GM18868 (cell line): ENCODE data around the gene ADGRD1.
"Not testable (repeated sequence)": the region's sequence is repeated elsewhere in the genome, so short reads cannot be mapped to it uniquely, and the experiment has no call there.

Experiments used
- ATAC-seq: cut with Tn5 transposase; IDR thresholded peaks from one replicate; pipeline ENCODE4 v1.9.1; 2021; ENCODE audit warnings: mild to moderate bottlenecking, moderate library complexity; ENCODE audit not compliant: unreplicated experiment

The ADGRD1 gene

DNA sequence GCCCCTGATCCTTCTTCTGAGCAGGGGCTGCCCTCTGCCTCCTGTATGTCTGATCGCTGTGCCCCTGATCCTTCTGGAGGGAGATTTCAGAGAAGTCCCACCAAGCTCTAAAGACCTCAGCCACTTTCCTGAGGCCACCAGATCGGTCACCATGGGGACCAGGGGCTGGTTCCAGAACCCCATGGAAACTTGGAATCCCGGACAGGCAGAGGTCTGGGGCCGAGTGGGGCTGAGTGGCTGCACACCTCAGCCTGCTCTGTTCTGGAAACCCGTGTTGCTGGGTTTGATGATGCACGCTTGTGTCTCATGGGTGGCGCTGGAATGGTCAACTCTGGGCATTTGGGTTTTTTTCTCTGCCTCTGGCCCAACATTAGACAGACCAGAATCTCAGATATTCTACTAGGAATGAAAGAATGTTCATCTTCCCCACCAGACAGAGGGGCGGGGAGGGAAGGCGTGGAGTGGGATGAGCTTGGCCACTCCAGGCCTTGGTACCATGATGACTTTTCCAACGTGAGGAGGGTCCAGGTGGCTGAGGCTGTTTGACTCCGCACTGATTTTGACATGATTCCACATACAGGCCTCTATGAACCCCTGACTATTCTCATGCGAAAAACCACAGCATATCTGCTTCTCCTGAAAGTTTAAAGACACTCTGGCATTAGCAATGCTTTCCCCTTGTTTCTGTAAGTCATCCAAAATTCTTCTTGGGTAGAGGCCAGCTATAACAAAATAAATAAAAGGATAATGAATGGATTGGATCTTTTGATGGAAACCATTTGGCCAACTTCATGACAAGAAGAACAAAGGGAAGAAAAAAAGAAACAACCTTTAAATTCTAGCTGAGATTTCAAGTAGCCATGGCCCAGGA lies 114.5 kb downstream of the ADGRD1 start:
- ATAC-seq: no peak

DNA sequence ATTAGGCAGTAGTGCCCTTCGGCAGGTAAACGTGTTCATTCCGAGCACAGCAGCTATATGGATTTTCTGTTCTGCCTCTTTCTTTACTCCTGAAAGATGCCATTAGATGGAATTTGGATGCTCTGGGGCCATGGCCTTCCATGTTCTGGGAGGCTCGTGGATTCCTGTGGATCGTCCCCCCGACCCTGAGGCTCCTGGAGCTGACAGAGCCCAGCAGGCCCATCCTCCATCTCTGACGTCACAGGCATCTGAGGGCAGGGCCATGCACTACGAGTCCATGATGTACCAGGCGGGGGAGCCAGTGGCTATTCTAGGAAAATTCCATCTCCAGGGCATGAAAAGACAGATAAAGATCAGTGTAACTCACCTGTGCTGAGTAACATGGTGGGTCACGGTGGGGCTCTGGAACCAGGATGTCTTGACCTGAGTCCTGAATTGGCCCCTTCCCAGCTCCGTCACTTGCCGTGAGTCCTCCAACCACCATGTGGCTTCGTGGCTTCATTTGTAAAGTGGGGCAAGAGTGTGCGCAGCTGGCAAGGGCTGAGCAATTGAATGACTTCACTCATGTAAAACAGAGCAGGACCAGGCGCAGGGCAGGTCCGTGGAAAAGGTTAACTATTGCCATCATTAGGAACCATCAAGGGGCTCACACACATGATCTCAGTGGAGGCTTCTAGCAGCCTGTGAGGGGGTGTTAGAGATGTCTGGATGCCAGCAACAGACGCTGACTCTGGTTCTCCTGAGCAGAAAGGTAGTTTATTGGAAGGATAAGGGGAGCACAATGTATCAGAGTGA lies 115.4 kb downstream of the ADGRD1 start:
- not testable (repeated sequence) for ATAC-seq

DNA sequence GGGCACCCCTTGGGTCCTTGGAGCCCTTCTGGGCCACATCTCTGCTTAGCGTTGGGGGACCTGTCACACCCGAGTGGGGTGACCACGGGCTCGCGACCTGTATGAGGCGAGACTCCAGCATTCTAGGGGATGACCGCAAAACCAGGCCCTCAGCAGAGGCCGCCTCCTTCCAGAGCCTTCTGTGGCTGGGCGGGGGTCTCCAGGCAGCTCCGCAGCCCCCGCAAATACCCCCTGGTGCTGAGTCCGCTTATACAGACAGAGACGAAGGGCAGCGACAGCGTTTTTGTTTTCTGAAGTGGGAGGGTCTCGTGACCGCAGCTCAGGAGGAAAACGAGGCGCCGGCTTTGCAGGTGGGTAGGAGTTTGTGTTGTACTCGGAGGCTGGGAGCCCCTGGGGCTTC lies 116.4 kb downstream of the ADGRD1 start:
- ATAC-seq: not testable (repeated sequence)

DNA sequence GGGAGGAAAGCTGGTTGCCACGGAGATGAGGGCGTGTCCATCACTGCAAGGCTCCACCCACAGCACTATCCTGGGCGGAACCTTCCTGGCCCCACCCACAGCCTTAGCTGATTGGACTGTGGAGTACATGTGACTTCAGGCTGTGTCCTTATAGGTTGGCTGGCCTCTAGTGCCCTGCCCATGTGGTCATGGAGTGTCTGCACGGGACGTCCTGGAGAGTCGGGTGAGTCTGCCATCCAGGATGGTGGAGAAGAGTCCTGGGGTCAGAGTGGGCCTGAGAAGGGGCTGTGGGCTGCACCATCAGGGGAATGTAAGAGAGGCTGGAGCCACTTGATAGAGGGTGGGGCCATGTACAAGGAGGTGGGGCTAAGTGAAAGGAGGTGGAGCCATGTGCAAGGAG lies 117.0 kb downstream of the ADGRD1 start:
- ATAC-seq: not testable (repeated sequence)

DNA sequence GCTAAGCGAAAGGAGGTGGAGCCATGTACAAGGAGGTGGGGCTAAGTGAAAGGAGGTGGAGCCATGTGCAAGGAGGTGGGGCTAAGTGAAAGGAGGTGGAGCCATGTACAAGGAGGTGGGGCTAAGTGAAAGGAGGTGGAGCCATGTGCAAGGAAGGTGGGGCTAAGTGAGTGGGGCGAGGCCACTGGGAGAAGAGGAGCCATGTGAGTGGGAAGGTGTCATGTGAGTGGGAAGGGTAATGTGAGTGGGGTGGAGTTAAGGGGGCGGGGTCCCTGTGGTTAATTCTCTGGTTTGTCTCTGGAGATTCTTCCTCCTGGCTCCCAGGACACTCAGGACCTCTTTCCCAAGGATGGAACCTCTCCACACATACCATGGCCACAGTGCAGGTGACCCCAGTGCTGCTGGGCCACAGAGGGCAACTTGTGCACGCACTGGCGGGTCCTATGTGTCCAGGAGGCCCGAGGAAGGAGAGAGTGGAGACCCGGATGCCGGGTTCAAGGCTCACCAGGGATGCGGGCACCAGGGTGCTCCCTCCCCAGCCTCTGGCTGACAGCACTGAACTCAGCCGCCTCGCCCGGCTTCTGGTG lies 117.6 kb downstream of the ADGRD1 start:
- ATAC-seq: not testable (repeated sequence)

DNA sequence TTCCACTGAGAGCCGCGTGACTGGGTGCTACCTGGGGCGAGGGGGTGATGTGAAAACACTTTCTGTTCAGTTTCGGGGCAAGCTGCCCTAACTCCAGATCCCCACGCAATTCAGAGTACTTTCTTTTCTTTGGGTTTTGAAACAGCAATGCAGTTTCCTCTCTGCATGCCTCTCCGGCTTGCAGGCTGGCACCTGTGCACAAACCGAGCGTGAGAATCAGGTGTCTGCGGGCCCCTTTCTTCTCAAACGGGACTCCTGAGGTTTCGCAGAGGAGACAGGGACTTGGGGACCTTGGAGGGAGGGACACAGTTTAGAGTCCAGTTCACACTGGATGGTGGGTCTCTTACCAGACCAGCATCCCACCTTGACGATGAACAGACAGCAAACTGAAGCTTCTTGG lies 118.2 kb downstream of the ADGRD1 start:
- not testable (repeated sequence) for ATAC-seq

DNA sequence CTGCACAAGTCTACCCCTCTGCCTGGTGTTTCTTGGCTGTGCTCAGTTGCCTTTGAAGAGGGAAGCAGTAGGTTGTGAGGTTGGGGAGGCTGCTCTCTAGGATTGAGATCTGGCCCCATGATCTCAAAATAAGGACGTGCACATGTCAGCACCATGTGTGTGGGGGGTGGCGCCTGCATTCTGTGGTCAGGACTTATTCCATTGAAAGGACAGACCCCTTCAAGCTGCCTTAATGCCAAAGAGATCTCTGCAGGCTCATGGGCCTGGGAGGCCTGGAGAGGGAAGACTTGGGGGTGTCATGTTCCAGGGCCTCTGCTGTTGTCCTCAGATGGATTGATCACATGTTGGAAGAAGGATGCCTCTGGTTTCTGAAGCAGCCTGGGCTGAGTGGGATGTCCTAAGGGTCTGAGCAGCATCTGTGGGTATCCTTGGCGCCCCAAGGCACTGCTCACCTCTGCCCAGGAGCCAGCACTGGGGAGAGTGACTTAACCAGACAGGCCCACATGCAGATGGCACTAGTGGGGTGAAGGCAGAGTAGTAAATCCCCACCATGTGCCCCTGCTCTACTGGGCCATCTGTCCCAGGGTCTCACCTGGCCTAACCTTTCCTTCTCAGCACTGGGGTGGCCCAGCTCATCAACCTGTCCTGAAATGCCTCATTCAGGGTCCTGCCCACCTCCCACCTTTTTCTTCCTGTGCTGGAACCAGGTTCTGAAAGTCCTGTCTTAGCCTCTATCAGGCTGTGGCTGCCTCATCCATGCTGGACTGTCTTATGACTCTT lies 118.9 kb downstream of the ADGRD1 start:
- ATAC-seq: no peak

DNA sequence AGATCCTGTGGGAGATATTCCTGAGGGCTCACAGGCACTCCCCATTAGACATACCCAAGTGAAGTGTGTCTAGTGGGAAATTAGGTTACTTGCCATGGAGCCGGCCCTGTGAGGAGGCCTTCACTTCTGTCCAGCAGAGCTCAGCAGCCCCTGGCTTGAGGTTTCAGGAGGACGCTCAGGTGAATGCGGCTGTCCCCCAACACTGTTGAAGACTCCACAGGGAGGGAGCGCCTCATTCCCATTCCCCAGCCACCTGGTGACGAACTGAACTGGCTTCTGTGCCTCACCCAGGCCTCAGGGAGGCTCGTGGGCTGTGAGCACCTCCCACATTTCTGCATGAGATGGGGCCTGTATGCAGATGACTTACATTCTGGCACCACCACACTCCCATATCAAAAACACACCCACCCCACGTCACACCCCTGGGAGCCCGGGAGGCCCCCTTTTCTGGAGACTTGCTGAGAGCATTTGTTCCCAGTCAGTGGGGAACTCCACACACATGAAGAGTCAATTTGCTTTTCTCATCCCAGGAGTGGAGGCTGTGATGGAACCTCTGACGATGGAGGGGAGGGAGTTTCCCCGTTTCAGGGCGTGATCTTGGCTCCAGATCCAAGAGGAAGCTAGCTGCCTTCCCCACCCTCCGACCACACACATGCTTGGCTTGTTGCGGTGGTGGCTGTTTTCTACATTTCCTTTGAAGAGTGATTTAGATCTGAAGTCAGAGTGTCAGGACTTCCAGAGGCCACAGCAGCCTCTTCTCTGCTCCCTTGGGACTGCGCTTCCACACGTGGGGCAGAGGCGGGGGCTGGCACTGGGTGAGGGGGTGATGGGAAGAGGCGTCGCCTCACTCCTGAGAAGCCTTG lies 120.7 kb downstream of the ADGRD1 start:
- peak; percentile 46 for ATAC-seq

DNA sequence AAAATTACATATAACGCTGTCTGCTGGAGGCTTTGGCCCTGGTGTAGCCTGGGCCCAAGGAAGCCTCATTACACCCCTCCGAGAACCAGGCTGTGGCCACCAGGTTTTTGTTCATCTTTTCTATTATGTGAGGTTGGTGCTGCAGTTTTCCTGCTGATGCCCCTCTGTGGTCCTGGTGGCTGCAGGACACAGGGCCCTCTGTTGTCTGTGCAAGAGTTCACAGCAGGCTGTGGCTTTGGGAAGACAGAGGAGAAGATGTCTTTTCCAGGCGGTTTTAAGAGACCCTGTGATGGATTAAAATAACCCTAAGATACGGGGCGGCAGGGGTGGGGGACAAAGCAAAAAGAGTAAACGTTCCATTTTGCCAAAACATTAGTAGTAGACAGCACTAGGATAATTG lies 121.5 kb downstream of the ADGRD1 start:
- ATAC-seq: no peak

DNA sequence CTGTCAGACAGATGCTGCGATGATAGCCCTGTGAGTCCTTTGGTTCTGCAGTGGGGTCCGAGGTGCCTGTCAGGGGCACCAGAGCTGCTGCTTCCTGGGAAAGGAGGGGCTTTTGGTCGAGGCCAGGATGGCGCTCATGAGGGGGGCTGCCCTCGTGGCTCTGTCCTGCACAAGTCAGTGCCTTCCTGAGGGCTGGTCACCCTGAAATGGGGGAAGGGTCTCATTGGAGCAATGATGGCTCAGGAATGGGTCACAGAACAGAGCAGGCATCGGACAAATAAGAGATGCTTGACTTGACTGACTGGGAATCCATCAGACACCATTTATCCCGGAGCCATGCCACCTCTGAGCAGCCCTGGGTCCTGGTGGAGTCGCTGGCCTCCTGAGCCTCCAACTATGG lies 121.9 kb downstream of the ADGRD1 start:
- no peak for ATAC-seq

DNA sequence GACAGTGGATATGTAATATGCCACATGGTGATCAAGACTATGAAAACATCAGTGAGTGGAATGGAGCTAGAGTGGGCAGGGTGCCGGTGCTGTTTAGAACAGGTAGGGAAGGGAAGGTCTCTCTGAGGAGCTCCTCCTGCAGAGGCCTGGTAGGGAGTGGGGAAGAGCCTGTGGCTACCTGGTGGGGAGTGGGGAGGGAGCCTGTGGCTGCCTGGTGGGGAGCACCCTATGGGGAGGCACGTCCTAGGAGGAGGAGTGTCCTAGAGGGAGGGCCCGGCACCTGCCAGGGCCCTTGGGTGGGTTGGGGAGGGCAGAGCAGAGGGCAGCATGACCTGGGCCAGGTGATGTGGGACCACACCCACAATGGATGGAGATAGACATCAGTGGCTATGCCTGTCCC lies 122.6 kb downstream of the ADGRD1 start:
- no peak for ATAC-seq

DNA sequence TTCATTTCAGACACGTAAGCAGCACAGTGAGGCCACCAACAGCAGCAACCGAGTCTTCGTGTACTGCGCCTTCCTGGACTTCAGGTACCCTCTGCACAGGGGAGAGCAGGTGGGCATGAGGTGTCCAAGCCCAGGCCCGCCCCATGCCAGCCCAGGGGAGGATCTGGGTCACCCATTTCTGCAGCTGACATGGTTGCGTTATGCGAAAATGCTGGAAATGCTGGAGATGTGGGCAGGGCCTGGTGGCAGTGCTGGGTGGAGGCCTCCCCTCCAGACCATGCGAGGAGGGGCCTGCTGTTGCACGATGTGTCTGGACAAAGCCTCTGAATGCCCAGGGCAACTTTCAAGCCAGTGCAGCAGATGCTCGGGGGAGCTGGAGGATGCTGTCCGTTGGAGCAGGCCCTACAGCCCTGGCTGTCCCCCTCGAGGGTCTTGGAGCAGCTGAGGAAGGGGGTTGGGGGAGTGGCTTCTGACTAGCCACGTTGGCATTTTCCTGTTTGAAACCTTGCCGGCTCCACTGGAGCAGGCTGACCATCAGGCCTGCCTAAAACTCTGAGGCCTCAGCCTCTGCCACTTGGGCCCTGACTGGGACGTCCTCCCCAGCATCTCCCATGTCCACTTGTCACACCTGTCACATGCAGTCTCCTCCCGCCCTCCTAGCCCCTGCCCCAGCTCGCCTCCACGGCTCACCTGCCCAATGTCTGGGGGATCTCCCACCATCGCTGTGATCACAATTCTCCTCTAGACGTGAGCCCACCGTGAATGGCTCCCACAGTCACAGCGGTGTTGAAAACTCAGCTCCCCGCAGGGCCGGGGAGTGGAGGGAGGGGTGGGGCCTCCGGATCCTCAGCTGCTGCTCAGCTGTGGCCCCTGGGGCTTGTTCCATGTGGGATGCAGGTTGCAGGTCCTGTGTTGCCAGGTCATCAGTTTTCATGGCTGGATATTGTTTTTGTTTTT lies 123.4 kb downstream of the ADGRD1 start:
- ATAC-seq: no peak

DNA sequence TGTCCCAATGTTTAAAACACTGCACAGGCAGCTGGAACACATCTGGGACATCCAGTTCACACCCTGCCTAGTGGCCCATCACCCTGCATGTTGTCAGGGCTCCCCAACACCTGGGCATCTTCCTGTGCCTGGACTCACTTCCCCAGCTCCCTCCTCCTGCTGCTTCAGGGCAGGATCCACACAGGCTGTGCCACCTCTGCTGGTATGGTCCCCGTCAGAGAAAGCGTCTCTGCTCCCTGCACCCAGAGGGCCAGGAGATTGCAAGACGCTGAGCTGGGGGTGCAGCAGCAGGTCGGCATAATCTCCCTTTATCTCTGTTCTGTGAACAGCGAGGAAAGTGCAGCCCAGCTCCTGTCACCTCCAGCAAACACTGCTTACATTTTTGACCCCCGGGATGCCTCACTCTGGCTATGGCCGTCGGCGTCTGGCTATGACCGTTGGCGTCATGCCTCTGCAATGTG lies 124.3 kb downstream of the ADGRD1 start:
- no peak for ATAC-seq

DNA sequence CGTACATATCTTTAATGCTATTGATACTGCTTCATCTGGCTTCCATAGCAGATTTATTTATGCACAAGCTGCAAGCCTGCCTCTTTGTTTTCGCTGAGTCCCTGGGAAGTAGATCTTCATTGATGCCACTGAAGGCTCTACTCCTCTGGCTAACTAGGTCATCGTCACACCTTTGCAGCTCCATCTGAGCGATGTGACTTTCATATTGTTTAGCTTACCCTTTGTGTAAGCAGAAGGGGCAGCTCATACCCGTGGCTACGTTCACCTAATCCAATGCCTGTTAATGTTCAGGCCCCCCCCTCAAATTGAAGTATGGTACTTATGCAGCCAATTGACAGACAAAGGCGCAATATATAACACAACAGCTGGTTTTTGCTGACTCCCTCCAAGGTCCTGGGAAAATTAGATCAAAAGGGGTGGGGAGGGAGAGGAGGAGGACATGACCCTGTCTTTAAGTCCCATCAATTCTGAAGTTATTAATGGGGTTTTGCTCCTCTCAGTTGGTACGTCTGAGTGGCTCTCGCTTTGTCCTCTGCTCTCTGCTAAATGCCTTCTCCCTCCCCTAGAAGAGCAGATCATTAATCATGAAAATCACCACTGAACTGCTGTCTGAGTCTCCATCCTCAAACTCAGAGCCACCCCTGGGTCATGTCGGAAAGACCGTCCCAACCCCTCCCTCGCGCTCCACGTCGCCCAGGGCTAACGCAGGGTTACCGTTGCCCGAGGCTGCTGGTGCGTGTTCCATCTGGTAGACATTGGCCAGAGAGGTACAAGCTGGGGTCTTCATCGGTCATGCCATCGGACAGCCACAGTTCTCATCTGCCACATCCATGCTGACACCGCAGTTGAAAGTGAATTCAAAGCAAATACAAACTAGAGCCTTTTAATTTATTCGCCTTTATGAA lies 128.8 kb downstream of the ADGRD1 start:
- no peak for ATAC-seq

DNA sequence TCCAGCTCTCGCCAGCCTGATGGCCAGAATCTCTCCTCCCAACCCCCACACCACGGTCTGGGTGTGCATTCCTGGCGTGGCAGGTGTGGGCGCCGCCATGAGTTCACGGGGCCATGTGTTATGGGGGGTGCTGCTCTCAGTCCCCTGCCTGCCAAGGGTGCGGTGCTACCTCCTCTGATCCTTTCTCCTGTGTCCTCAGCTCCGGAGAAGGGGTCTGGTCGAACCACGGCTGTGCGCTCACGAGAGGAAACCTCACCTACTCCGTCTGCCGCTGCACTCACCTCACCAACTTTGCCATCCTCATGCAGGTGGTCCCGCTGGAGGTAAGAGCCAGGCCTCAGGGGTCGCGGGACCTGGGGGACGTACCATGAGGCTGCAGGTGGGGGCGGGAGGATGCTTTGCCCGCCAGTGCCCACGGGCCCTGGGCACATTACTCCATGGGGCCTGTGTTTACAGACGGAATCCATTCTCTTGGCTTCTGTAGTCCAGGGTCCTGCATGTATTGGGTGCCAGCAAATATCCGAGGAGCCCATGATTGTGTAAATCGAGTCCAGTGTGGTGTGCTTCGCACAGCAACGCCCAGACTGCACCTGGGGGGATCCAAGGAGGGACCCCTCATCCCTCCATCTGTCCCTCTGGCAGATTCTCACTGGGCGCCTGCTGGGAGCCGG lies 130.8 kb downstream of the ADGRD1 start:
- ATAC-seq: no peak

DNA sequence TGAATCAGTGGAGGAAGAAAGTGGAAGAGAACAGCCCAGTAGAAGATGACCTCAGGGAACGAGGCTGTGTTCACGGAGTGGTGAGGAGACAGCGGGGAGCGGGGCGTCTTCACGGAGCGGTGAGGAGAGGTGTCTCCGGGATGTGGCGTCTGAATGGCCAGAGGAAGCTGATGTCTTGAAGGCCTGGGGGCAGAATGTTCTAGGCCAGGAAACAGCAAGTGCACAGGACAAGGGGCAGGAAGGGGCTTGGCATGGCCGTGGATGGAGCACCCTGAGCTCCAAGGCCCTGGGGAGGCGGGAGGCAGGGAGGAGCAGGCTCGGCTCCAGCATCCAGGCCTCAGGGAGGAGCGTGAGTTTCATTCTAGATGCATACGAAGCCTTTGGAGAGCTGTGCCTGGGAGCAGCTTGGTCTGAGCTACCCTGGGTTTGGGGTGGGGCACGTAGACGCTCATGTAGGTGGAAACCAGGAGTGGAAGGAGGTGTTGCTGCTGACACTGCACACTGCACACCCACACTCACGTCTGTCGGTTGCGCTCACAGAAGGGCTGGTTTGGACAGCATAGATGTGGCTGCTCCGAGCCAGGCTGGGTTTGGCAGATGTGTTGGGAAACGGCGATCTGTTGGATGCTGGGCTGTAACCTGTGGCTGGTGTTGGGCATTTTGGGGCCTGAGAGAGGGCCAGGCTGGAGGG lies 131.6 kb downstream of the ADGRD1 start:
- ATAC-seq: no peak
